Measurements from ENCODE around the gene PLEKHB2.
A peak's percentile ranks its signal among the peaks of the same experiment; 100 is the strongest.
"Not testable (repeated sequence)": the region's sequence is repeated elsewhere in the genome, so short reads cannot be mapped to it uniquely, and the experiment has no call there.

Gene PLEKHB2

DNA sequence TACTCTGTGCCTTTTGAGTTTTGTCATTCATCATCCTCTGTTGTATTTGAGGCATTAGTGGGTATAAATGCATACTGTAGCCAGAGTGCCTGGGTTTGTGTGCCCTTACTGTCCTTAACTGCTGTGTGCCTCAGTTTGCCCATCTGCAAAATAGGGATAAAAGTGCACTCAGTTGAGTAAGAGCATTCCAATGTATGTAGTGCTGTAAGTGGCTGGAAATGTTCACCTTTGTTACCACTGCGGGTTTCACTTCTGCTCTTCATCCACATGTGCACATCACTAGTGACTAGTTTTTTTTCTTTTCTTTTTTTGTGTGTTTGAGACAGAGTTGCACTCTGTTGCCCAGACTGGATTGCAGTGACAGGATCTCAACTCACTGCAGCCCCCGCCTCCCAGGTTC is 39.9 kb downstream of the PLEKHB2 start:
- no peak for DNase-seq

DNA sequence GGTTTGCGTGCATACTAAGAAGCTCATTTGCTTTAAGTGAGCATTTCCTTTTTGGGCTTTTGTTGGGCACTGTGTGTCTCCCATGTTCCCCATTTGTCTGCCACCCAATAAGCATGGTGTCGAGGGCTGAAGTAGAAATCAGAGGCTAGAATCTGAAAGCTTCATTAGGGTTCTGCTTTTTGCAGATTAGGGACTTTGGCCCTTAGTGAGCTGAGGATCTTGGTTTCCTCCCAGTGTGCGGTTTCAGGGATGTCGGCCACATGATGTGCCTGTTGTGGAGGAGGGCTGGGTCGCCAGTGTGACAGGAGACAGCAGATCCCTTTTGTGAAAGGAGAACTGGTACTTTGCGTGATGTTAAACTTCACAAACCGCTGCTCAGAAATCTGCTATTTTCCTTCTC is 41.1 kb downstream of the PLEKHB2 start:
- DNase-seq = no peak

DNA sequence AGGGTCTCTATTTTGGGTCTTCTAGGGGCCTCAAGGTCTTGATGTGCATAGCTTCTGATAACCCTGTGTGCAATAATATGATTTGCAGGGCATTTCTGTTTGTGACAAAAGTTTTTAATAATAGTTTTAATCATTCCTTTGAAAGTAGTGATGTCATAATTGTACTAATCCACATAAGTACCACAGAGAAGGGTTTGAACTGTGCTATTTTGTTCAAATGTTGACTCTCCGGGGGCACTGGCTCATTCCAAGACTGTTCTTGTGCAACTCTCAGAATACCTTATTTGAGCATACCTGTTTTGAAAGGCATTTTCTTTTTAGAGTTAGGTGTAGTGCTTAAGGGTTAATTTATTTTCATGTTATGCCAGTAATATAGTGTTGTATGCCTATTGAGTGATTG is 41.6 kb downstream of the PLEKHB2 start:
- no peak for DNase-seq

DNA sequence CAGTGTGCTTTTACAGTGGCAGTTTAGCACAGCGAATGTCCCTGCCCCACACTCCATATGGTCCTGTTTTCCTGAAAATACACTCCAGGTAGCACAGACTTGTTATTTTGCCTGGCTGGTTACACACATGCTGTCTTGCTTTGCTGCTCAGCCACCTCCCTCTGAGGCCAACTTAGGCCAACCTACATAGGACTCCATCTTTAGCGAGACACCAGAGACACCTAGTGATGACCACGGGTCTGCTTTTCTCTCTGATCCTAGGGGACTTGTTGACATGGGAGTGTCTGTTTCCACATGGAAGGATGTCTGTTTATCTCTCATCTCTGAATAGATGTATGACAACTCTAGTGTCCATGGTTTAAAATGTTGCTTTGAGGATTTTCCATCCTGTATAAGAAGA is 43.3 kb downstream of the PLEKHB2 start:
- DNase-seq = peak; percentile 9

DNA sequence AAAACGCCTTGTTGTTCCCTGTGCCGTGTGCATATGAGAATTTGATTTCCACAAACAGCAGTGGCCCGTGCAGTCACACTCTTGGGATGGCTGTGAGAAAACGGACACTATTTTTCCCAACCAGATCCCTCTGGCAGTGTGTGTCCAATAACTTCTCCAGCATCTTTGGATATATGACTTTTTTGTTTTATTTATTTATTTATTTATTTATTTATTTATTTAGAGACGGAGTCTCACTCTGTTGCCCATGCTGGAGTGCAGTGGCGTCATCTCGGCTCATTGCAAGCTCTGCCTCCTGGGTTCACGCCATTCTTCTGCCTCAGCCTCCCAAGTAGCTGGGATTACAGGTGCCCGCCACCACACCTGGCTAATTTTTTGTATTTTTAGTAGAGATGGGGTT is 45.0 kb downstream of the PLEKHB2 start:
- DNase-seq = not testable (repeated sequence)

DNA sequence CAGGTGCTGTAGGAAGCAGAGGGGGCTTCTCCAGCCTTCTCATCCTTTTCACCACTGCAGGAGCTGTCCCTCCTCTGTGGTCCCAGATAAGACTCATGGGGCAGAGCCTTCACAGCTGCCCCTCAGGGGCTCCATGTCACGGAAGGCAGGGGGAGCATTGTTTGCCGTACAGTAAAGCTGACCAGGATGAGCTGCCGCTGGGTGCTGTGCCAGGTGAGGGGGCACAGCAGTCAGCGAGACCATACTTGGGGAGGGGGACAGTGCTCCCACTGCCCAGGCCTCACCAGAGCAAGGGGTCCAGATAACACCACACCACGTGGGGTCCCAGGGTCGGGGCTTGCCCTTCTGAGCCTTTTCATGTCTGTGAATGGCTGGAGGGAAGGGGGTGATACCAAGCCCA is 46.3 kb downstream of the PLEKHB2 start:
- no peak for DNase-seq

DNA sequence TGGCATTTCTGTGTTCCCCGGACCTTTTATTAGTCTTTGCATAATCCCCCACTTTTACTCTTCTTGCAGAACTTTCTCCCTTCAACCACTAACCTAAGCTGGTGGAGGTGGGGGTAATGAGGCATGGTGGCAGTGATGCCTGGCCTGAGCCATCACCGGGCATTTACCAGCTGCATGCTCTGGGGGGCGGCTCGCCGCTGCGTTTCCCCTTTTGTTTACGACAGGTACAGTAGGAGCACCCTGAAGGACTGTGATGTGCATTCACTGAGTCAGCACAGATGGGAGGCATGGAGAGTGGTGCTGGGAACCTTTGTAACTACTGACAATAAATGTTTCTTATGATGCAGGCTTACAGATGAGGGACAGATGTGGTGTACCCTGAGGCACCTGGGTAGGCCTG is 46.9 kb downstream of the PLEKHB2 start:
- DNase-seq = no peak

DNA sequence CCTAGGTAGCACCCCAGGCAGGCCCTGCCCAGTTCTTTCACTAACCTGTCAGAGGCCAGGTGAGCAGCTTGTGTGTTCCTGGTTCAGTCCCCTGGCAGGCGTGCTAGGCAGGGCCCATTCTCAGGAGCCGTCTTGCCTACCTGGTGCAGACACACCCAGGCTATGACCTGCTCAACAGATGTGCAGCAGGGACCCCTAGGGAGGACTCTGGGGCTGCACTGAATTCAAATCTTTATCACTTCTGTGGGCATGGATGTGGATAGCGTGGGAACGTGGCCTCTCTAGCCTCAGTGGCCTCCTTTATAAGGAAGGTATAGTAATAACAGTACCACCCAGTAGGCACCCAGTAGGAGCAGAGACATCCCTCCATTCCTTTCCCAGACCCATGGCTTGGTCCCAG is 48.4 kb downstream of the PLEKHB2 start:
- DNase-seq = no peak

DNA sequence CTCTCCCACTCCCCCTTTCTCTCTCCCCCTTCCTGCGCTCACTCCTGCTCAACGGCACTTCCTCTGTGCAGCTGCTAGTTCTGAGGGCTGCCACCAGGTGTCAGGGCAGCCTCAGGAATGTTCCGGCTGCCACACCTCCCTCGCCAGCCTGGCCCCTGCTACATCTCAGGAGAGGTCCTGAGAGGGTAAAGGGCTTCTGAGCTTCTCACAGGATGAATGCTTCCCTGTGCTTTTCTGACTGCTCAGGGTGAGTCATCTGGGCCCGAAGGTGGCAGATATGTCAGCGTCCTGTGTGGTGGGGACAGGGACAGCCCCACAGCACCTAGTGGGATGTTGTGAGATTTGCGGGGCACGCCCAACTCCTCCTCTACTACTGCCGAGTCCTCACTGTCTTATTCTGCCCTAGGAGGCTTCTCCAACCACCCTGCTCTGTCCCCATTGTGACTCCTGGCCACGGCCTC is 49.0 kb downstream of the PLEKHB2 start:
- DNase-seq = peak; percentile 60

DNA sequence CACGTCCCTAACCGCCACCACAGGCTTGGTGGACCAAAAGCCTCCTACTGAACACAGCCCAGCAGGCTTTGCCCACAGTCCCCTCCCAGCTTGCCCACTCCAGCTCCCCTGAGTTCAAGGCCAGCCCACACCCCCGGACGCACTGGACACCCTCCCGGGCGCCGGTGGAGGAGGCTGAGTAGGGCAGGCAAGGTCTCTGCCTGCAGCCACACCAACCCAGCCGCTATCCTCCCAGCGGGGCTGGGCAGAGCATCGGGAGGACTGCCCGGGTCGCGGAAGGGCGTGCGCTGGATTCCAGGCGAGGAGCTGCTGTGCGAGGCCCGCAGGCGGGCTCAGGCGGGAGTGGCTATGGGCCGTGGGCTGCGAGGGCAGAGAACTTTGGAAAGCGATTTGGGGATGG is 49.5 kb downstream of the PLEKHB2 start:
- no peak for DNase-seq

DNA sequence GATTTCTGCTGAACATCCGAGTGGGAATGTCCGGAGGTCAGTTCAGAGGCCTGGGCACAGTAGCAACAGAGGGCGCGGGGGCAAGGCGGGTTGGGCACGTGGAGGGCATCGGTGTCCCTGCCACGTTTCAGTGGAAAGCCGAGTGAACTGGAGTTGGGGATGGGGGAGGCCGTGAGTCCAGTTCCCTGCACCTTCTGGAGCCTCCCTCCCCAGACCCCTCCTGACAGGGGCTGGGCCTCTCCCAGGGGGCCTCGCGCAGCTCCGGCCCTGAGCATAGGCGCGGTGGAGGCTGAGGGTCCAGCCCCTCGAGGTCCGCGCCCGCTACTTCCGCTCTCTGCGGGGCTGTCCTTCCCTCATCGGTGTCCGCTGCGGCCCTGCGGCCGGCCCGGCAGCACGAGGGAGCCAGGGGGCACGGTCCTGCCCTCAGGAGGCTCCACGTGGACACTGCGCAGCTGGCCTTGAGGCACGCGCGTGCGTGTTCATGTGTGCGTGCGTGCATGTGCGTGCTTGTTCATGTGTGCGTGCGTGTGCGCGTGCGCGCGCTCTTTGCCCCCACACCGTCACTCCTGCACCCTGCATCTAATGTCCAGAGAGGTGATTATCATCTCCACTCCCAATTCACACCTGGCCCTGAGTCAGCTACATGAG is 50.2 kb downstream of the PLEKHB2 start:
- DNase-seq = no peak

DNA sequence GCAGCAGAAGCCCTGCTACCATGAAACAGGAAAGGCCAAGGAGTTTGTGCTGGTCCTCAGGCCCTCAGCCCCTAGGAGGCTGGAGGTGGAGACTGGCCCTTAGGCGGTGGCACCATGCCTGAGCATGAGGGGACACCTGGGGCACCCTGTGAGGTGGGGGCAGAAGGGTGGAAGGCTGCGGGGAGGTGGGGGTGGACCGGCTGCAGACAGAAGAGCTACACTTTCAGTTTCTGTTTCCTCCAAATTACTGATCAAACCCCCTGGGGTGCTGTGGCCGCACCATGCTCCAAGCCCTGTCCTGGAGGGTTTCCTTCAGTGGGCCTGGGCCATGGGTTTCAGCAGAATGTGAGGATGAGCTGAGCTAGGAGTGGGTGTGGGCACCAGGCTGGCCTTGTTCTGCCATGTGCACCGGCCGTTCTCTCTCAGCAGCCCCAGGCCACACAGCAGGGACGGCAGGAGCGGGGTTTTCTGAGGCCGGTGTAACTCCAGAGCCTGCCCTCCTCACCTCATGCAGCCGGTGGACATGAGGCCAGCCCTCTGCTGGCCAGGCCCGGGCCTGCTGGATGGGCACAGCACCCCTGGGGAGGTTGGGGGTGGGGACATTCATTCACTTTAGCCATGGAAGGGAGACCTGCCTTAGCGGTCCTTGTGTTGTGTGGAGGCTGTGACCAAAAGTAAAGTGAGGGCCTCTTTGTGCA is 51.5 kb downstream of the PLEKHB2 start:
- DNase-seq = no peak

DNA sequence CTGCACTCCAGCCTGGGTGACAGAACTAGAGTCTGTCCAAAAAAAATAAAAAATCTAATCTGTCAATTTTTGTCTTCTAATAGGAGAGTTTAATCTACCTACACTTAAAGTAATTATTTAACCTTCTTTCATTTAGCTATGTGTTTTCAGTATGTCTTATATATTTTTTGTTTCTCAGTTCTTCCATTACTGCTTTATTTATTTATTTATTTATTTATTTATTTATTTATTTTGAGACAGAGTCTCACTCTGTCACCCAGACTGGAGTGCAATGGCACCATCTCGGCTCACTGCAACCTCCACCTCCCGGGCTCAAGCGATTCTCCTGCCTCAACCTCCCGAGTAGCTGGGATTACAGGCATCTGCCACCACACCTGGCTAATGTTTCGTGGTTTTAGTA is 60.4 kb downstream of the PLEKHB2 start:
- not testable (repeated sequence) for DNase-seq

DNA sequence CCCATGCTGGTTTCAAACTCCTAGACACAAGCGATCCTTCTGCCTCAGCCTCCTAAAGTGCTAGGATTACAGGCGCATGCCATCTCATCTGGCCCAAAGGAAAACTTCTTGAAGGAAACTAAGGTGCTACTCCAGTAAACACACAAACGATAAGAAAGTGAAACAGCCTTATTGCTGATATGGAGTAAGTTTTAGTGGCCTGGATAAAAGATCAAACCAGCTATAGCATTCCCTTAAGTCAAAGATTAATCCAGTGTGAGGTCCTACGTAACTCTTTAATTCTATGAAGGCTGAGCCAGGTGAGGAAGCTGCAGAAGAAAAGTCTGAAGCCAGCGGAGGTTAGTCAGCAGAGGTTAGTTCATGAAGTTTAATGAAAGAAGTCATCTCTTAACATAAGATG is 63.4 kb downstream of the PLEKHB2 start:
- no peak for DNase-seq

DNA sequence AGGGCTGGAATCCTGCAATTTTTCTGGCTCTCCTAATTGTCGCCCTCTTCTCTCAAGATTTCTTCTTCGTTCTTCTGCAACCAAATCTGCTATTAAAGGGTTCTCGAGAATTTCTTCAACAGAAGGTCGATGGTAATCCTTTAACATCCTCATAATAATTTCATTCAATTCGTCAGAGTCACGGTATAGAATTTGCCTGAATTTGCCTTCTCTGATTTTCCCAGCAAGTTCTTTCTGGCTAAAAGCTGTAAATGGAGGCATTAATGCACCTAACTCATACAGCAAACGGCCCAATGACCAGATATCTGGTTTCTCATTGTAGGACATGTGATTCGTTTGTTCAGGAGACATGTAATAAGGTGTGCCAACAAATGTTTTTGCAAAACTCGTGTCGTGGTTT is 72.9 kb downstream of the PLEKHB2 start:
- DNase-seq = not testable (repeated sequence)

DNA sequence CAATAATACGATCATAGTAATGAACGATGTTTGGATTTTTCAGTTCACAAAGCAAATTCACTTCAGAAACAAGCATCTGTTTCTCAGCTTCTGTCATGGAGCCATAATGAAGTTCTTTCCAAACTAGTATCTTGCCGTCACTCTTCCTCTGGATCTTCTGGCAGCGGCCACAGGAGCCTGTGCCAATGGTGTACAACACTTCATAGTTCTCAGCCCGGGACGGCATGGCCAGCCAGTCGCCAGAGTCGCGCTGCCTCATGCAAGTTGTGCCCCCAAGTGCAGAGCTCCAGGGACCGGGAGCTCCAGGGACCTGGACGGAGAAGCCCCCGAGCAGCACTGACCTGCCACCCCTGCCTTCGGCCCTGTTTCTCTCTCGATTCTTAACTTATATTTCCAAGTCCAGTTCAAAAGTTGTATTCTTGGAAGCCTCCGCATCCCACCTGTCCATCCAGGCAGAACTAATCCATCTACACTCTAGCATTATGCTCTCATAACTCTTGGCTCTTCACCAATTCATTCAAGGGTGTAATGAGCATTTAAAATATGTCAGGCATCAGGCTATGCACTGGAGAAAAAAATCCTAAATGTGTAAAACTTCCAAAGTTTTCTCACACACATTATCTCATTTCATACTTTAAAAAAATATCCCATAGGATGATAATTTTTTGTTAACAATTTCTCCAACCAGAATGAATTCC is 73.7 kb downstream of the PLEKHB2 start:
- DNase-seq = not testable (repeated sequence)

DNA sequence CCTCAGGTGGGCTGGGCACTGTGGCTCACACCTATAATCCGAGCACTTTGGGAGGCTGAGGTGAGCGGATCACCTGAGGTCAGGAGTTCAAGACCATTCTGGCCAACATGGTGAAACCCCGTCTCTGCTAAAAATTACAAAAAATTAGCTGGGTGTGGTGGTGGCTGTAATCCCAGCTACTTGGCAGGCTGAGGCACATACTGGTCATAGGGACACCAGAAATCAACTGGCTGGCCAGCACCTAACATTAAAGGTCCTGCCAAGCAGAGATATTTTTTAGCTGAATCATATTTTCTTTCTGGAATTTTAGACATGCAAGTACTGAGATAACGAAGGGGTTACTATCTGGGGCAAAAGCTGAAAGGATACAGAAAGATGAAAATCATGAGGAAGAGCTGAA is 76.3 kb downstream of the PLEKHB2 start:
- DNase-seq = not testable (repeated sequence)

DNA sequence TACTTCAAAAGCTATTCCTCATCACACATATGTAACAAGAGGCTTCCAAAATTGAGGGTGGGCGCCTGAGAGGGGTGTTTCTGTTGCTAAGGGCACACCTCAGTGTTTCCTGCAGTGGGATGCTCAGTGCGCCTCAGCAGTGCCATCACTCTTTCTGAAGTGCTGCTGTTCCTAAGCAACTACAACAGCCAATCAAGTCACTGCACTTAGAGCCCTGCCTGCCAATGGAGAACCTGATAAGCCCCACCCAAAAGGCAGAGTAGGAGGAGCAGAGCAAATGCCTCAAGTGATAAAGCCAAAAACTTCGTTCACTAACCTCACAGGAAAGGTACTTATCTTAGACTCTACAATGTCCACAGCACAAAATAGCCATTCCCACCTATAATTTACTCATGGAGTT is 88.3 kb downstream of the PLEKHB2 start:
- DNase-seq = not testable (repeated sequence)

DNA sequence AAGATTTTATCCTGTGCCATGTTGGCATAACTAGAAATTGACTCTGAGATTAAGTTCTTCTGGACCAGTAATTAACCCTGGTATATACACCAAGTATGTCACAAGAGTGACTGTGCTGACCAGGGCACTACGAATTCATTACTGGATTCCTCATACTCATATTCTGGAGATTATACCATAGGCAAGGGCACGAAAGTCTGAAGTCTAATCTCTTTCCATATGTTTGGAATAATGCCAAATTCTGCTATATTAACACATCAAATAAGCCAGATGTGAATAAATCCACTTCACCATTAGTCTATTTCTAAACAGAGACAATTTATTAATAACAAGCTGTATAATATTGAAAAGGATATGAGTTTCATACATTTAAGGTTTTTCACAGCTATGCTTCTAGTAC is 91.0 kb downstream of the PLEKHB2 start:
- not testable (repeated sequence) for DNase-seq

Data from DMS79 treated with DMSO at 0.1 percent for 48 hours (cell line).